MM.1S (cell line): ENCODE results near the gene ZNF445.
"Not testable (repeated sequence)": the region's sequence is repeated elsewhere in the genome, so short reads cannot be mapped to it uniquely, and the experiment has no call there.

Experiments used
- DNase-seq: peaks from one replicate; pipeline ENCODE4 v3.0.0-alpha.2; 2015
- H2AFZ ChIP-seq: fragments of 300-600 bp; sonication (generic); 2 replicates; pipeline ENCODE4 v1.6.0; 2016; ENCODE audit warnings: antibody characterized with exemption, low read length
- H3F3A ChIP-seq: fragments of 300-600 bp; sonication (generic); 2 replicates; pipeline ENCODE4 v1.6.1; 2016; ENCODE audit warnings: mild to moderate bottlenecking, antibody characterized with exemption, low read length, moderate library complexity, mixed read lengths; ENCODE audit not compliant: insufficient read depth
- H3K27ac ChIP-seq: fragments of 300-600 bp; sonication (generic); 2 replicates; pipeline ENCODE4 v1.5.1; 2016; ENCODE audit warnings: mild to moderate bottlenecking, low read length
- H3K27me3 ChIP-seq: fragments of 300-600 bp; sonication (generic); replicated peaks from 2 replicates; pipeline ENCODE4 v1.6.0; 2016; ENCODE audit warnings: low read length; ENCODE audit not compliant: insufficient read depth
- H3K36me3 ChIP-seq: fragments of 300-600 bp; sonication (generic); replicated peaks from 2 replicates; pipeline ENCODE4 v1.6.1; 2016; ENCODE audit warnings: mild to moderate bottlenecking, low read length, mixed read lengths; ENCODE audit not compliant: insufficient read depth
- H3K4me1 ChIP-seq: fragments of 300-600 bp; sonication (generic); 2 replicates; pipeline ENCODE4 v1.6.1; 2016; ENCODE audit warnings: low read length, mixed read lengths
- H3K4me2 ChIP-seq: fragments of 300-600 bp; sonication (generic); 2 replicates; pipeline ENCODE4 v1.6.0; 2016; ENCODE audit warnings: low read depth, low read length
- H3K4me3 ChIP-seq: fragments of 300-600 bp; sonication (generic); 2 replicates; pipeline ENCODE4 v1.5.1; 2016; ENCODE audit warnings: low read length, mixed read lengths
- H3K79me2 ChIP-seq: fragments of 300-600 bp; sonication (generic); 2 replicates; pipeline ENCODE4 v1.6.1; 2016; ENCODE audit warnings: mixed run types, low read length, mixed read lengths
- H3K9ac ChIP-seq: fragments of 300-600 bp; sonication (generic); 2 replicates; pipeline ENCODE4 v1.6.1; 2016; ENCODE audit warnings: low read length, mixed read lengths
- H3K9me2 ChIP-seq: fragments of 300-600 bp; sonication (generic); replicated peaks from 2 replicates; pipeline ENCODE4 v1.6.1; 2016; ENCODE audit warnings: mild to moderate bottlenecking, low read length, mixed read lengths; ENCODE audit not compliant: insufficient read depth
- H3K9me3 ChIP-seq: fragments of 300-600 bp; sonication (generic); replicated peaks from 2 replicates; pipeline ENCODE4 v1.6.1; 2016; ENCODE audit warnings: mild to moderate bottlenecking, low read length, mixed read lengths; ENCODE audit not compliant: insufficient read depth
- H4K20me1 ChIP-seq: fragments of 300-600 bp; sonication (generic); 2 replicates; pipeline ENCODE4 v1.6.1; 2016; ENCODE audit warnings: mild to moderate bottlenecking, low read length, moderate library complexity, mixed read lengths; ENCODE audit not compliant: insufficient read depth
- CTCF ChIP-seq: fragments of 300-600 bp; sonication (generic); IDR thresholded peaks from 2 replicates; pipeline ENCODE4 v1.5.1; 2016; ENCODE audit warnings: antibody characterized with exemption, low read length, mixed read lengths
- EZH2 ChIP-seq: fragments of 300-600 bp; sonication (generic); optimal IDR thresholded peaks from 2 replicates; pipeline ENCODE3; 2017; ENCODE audit warnings: low read depth, mild to moderate bottlenecking, antibody characterized with exemption, low read length, mixed read lengths
- EZH2phosphoT487 ChIP-seq: fragments of 300-600 bp; sonication (generic); IDR thresholded peaks from 2 replicates; pipeline ENCODE4 v1.6.1; 2018; ENCODE audit warnings: antibody characterized with exemption, low read length

ZNF445 gene

GRCh38 chr3:44467241-44467640 lies 10.2 kb downstream of the ZNF445 start:
- Histone ChIP-seq H3K4me2 (no peak overlapping the region), H3K79me2 (peaks cover 13% of the 10 kb centered on the region; the same call in 1 of the 2 replicates), H3K9me3 (no peaks in the 10 kb centered on the region), H3K27ac (no peak overlapping the region), H3F3A (no peaks in the 10 kb centered on the region), H3K4me1 (no peaks in the 10 kb centered on the region), H3K9ac (no peak overlapping the region), H3K4me3 (no peak overlapping the region), H3K36me3 (no peaks in the 10 kb centered on the region), H3K27me3 (no peaks in the 10 kb centered on the region), H3K9me2 (no peaks in the 10 kb centered on the region), H2AFZ (no peak overlapping the region), H4K20me1 (no peaks in the 10 kb centered on the region)
- no peak for DNase-seq
- TF ChIP-seq CTCF = no peak

GRCh38 chr3:44464920-44465319 lies 12.6 kb downstream of the ZNF445 start:
- H3K27me3 ChIP-seq, H3K36me3 ChIP-seq, H3K4me3 ChIP-seq, H3K4me1 ChIP-seq, H4K20me1 ChIP-seq, H3F3A ChIP-seq, H3K79me2 ChIP-seq, H3K9me3 ChIP-seq, H3K27ac ChIP-seq, H3K9me2 ChIP-seq, DNase-seq, H2AFZ ChIP-seq, H3K4me2 ChIP-seq, H3K9ac ChIP-seq: not testable (repeated sequence)

GRCh38 chr3:44464509-44464908 lies 13.0 kb downstream of the ZNF445 start:
- Histone ChIP-seq H3K9me3 (no peaks in the 10 kb centered on the region), H3K9me2 (no peaks in the 10 kb centered on the region), H3K36me3 (no peaks in the 10 kb centered on the region), H3K4me1 (no peaks in the 10 kb centered on the region), H3K79me2 (no peaks in the 10 kb centered on the region), H3K27me3 (no peaks in the 10 kb centered on the region), H3F3A (no peaks in the 10 kb centered on the region), H3K27ac (no peak overlapping the region), H2AFZ (no peak overlapping the region), H3K4me3 (no peak overlapping the region), H4K20me1 (no peaks in the 10 kb centered on the region), H3K9ac (no peak overlapping the region), H3K4me2 (no peak overlapping the region)
- no peak for TF ChIP-seq CTCF
- TF ChIP-seq EZH2 = no peak
- TF ChIP-seq EZH2phosphoT487 = no peak
- no peak for DNase-seq

- H3K4me3 ChIP-seq, H3K4me1 ChIP-seq, H3K79me2 ChIP-seq, H3K9ac ChIP-seq, H3K27me3 ChIP-seq, H3F3A ChIP-seq, H3K9me3 ChIP-seq, H3K36me3 ChIP-seq, H4K20me1 ChIP-seq, H3K4me2 ChIP-seq, H3K27ac ChIP-seq, DNase-seq, H2AFZ ChIP-seq, H3K9me2 ChIP-seq: not testable (repeated sequence)
These were observed 17.4 kb downstream of the ZNF445 start for GRCh38 chr3:44460050-44460449.
